WI38 (cell line): ENCODE results near the gene SCAPER.

Experiments
- H3K4me3 ChIP-seq: 2 replicates; pipeline ENCODE4 v1.5.1; 2011; ENCODE audit warnings: low read depth, mild to moderate bottlenecking, control low read depth, low read length
- TF ChIP-seq, protein P1 (sequence below): IDR thresholded peaks from 2 replicates; pipeline ENCODE4 v1.5.1; 2012; ENCODE audit warnings: low read depth, mild to moderate bottlenecking, control low read depth, low read length

The SCAPER gene

DNA sequence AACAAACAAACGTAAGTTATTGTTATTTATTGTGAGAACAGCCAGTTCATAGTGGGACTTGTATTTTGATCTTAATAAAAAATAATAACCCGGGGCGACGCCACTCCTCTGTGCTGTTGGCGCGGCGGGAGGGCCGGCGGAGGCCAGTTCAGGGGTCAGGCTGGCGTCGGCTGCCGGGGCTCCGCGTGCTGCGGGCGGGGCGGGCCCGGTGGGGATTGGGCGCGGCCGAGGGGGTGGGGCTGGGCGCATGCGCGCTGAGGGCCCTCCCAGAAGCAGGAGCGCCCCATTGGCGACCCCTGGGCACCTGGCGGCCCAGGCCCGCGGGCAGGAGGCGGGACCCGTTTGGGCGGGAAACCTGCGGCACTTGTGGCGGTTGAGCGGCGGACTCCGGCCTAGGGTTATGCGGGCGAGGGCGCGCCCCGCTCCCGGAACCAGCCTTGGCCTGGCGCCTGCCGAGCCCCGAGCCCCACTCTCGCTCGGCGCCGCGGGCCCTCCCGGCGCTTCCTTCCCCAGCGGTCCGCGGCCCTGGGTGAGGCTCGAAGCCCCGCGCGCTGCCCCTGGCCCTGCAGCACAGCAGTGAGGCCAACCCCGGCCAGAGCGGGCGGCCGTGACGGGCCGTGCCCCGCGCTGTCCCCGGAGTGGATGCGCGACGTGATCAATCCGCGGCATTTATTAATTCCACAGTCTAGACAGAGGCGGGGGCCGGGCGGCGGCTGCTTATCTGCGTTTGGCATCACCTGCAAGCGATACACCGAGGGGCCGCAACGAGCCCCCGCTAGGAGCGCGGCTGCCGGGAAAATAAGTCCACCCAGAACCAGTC, 562.5 kb downstream of the SCAPER start:
- H3K4me3 ChIP-seq = no peak overlapping the region
- TF ChIP-seq, protein P1, sequence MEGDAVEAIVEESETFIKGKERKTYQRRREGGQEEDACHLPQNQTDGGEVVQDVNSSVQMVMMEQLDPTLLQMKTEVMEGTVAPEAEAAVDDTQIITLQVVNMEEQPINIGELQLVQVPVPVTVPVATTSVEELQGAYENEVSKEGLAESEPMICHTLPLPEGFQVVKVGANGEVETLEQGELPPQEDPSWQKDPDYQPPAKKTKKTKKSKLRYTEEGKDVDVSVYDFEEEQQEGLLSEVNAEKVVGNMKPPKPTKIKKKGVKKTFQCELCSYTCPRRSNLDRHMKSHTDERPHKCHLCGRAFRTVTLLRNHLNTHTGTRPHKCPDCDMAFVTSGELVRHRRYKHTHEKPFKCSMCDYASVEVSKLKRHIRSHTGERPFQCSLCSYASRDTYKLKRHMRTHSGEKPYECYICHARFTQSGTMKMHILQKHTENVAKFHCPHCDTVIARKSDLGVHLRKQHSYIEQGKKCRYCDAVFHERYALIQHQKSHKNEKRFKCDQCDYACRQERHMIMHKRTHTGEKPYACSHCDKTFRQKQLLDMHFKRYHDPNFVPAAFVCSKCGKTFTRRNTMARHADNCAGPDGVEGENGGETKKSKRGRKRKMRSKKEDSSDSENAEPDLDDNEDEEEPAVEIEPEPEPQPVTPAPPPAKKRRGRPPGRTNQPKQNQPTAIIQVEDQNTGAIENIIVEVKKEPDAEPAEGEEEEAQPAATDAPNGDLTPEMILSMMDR = no peak

DNA sequence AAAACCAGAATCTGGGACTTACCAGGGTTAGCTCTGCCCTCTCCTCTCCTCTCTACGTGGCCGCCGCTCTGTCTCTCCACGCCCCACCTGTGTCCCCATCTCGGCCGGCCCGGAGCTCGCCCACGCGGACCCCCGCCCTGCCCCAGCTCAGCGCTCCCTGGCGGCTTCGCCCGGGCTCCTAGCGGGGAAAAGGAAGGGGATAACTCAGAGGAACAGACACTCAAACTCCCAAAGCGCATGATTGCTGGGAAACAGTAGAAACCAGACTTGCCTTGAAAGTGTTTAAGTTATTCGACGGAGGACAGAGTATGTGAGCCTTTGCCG, 563.1 kb downstream of the SCAPER start:
- no peak overlapping the region for H3K4me3 ChIP-seq
- TF ChIP-seq, protein P1 = no peak

DNA sequence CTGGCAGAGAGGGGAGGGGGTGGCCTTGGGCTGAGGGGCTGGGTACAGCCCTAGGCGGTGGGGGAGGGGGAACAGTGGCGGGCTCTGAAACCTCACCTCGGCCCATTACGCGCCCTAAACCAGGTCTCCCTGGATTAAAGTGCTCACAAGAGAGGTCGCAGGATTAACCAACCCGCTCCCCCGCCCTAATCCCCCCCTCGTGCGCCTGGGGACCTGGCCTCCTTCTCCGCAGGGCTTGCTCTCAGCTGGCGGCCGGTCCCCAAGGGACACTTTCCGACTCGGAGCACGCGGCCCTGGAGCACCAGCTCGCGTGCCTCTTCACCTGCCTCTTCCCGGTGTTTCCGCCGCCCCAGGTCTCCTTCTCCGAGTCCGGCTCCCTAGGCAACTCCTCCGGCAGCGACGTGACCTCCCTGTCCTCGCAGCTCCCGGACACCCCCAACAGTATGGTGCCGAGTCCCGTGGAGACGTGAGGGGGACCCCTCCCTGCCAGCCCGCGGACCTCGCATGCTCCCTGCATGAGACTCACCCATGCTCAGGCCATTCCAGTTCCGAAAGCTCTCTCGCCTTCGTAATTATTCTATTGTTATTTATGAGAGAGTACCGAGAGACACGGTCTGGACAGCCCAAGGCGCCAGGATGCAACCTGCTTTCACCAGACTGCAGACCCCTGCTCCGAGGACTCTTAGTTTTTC, 563.6 kb downstream of the SCAPER start:
- TF ChIP-seq, protein P1 = no peak
- no peak overlapping the region for H3K4me3 ChIP-seq

DNA sequence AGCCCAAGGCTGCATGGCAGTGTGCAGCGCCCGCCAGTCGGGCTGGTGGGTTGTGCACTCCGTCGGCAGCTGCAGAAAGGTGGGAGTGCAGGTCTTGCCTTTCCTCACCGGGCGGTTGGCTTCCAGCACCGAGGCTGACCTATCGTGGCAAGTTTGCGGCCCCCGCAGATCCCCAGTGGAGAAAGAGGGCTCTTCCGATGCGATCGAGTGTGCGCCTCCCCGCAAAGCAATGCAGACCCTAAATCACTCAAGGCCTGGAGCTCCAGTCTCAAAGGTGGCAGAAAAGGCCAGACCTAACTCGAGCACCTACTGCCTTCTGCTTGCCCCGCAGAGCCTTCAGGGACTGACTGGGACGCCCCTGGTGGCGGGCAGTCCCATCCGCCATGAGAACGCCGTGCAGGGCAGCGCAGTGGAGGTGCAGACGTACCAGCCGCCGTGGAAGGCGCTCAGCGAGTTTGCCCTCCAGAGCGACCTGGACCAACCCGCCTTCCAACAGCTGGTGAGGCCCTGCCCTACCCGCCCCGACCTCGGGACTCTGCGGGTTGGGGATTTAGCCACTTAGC, 564.3 kb downstream of the SCAPER start:
- H3K4me3 ChIP-seq = no peak overlapping the region; the same call in 1 of the 2 replicates
- TF ChIP-seq, protein P1 = no peak

DNA sequence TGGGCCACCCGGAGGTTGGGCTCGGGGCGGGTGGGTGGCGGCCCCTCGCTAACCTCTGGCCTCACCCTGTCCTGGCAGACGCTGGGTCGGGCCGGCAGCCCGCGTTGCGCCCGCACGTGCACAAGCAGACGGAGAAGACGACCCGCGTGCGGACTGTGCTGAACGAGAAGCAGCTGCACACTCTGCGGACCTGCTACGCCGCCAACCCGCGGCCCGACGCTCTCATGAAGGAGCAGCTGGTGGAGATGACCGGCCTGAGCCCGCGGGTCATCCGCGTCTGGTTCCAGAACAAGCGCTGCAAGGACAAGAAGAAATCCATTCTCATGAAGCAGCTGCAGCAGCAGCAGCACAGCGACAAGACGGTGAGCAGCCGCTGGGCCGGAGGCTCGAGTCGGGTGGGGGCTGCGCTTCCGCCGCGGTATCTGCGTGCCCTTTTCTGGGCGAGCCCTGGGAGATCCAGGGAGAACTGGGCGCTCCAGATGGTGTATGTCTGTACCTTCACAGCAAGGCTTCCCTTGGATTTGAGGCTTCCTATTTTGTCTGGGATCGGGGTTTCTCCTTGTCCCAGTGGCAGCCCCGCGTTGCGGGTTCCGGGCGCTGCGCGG, 564.8 kb downstream of the SCAPER start:
- peak overlapping the region; percentile 24; the same call in 1 of the 2 replicates for H3K4me3 ChIP-seq
- TF ChIP-seq, protein P1 = no peak

DNA sequence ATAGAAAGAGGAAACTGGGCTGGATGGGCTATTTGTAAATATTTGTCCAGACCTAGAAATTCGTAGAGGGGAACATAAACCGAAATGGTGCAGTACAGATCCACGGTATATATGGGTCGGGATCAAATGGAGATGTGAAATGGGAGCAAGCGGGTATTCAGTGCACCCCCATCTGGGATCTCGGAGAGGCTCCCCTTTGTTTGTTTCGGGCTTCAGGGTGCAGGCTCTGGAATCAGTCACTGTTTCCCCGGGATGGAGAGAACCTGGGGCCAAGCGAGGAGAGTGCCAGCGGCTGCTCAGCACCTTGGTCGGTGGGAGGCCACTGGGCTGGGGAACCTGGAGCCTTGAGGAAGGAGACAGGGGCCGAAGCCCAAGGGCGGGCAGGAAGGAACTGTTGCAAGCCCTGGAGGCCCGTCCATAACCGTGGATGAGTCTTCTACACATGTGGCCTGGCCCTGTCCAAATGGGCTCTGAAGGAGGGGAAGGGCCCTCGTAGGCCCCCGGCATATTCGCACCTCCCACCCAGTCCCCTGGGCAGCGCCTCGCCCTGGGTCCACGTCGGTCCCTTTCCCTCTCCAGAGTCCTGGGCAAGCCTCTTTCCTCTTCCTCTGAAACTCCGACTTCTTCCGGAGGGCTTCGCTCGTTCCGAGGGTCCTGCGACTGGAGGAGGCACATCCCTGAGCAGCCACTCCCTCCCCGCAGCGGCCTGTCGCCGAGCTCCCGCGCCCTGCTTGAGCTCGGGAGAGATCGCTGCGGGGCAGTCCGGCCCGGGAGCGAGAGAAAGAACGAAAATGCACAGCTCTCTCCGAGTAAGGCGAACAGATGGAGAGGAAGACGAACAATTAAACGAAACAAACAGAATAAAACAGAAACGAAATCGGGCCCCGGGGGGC, 565.6 kb downstream of the SCAPER start:
- TF ChIP-seq, protein P1 = no peak
- peak overlapping the region; percentile 24; the same call in 1 of the 2 replicates for H3K4me3 ChIP-seq
